Activated naive CD8-positive, alpha-beta T cell treated with anti-CD3 and anti-CD28 coated beads, Interleukin-2, amount 50 U/mL, for 24 hours (primary cell): Measurements from ENCODE around the gene C3orf85.
"Not testable (repeated sequence)": the region's sequence is repeated elsewhere in the genome, so short reads cannot be mapped to it uniquely, and the experiment has no call there.

ENCODE experiments used
- ATAC-seq: fragments of 150-1000 bp; cut with Tn5 transposase; one replicate; pipeline ENCODE4 v1.10.0; 2021
- DNase-seq: peaks from one replicate; pipeline ENCODE4 v3.0.0; 2021
- H3K27ac Mint-ChIP-seq: one replicate; pipeline ENCODE4 v1.8.0; 2021; ENCODE audit warnings: mild to moderate bottlenecking, mixed read lengths
- H3K27me3 Mint-ChIP-seq: one replicate; pipeline ENCODE4 v1.8.0; 2021; ENCODE audit warnings: mixed read lengths
- H3K36me3 Mint-ChIP-seq: one replicate; pipeline ENCODE4 v1.8.0; 2021; ENCODE audit warnings: low read depth, mixed read lengths
- H3K4me1 Mint-ChIP-seq: one replicate; pipeline ENCODE4 v1.8.0; 2021; ENCODE audit warnings: mixed read lengths
- H3K4me3 Mint-ChIP-seq: one replicate; pipeline ENCODE4 v1.8.0; 2021; ENCODE audit warnings: mild to moderate bottlenecking, moderate library complexity, mixed read lengths
- H3K9me3 Mint-ChIP-seq: one replicate; pipeline ENCODE4 v1.8.0; 2021; ENCODE audit warnings: mixed read lengths

The C3orf85 gene

DNA sequence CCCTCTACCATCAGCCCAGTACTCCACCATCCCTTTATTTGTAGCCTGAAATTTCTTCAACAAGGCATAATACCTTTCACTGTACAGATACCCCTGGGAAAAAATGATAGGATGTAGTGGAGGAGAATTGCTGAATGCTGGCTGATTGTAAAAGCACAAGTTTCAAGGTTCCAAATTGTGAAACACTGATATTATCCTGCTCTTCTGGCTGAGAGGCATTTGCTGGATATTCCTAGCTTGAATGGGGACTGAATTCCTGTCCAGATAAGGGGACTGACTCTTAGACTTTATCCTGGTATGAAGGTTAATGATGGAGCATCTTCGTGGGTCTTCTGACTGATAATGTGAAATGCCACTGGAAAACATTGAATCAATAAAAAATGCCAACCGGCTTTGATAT, 9.0 kb upstream of the C3orf85 start:
- no peak overlapping the region for H3K4me3 Mint-ChIP-seq
- H3K27ac Mint-ChIP-seq, result no peak overlapping the region
- H3K4me1 Mint-ChIP-seq, result no peaks in the 10 kb centered on the region
- DNase-seq, result no peak
- H3K36me3 Mint-ChIP-seq, result no peaks in the 10 kb centered on the region
- H3K9me3 Mint-ChIP-seq, result peaks cover 5% of the 10 kb centered on the region
- ATAC-seq, result no peak
- no peaks in the 10 kb centered on the region for H3K27me3 Mint-ChIP-seq

DNA sequence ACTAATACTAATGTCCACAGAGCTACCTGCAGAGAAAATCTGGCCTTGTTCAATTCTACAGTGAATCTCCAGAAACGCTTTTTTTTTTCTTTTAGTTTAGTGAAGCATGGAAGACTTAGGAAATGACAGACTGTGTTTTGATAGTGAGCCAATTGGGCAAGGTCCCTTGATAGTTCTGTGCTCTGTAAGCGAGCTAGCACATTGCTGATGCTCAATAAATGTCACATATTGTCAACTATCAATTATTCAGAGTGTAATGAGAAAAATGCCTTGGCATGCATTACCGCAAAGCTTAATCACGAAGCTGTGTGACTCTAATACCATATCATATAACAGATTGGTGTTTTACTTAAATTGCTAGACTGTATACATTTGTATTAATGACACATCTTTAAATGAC, 5.2 kb upstream of the C3orf85 start:
- H3K27ac Mint-ChIP-seq, result no peak overlapping the region
- H3K27me3 Mint-ChIP-seq, result no peaks in the 10 kb centered on the region
- H3K4me1 Mint-ChIP-seq, result no peaks in the 10 kb centered on the region
- DNase-seq, result no peak
- no peak overlapping the region for H3K4me3 Mint-ChIP-seq
- H3K9me3 Mint-ChIP-seq, result no peaks in the 10 kb centered on the region
- ATAC-seq, result no peak
- no peaks in the 10 kb centered on the region for H3K36me3 Mint-ChIP-seq

DNA sequence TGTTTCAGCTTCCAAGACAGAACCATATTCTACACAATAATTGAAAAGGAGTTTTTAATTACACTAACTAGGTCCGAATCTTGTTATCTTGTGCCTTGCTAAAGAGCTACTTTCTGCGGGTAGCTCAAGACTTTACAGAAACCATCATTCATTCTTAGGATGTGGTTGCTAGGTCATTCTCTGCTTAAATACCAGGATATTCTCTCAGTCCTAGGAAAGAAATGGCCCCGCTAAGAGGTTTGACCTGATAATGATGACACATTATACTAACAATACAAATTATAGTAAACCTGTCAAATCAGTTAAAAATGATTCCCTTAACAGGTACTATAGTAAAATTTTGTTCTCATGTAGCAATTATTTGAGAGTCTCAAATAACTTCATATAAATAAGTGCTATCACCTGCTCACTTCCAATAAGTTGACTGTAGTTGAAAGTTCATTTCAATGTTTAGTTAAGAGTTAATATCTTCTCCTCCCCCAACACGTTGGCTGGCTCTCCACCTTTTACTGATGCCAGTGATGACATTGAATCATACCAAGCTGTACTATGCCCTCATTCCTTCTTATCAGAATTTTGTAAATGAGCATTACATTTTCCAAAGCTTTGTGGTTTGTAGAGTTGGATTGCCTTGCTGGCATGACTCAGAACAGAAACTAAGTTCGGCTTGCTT, 3.6 kb upstream of the C3orf85 start:
- no peak overlapping the region for H3K27ac Mint-ChIP-seq
- ATAC-seq (no peak), DNase-seq (no peak)
- no peak overlapping the region for H3K4me3 Mint-ChIP-seq
- no peaks in the 10 kb centered on the region for H3K27me3 Mint-ChIP-seq
- H3K36me3 Mint-ChIP-seq, result no peaks in the 10 kb centered on the region
- no peaks in the 10 kb centered on the region for H3K9me3 Mint-ChIP-seq
- no peaks in the 10 kb centered on the region for H3K4me1 Mint-ChIP-seq

DNA sequence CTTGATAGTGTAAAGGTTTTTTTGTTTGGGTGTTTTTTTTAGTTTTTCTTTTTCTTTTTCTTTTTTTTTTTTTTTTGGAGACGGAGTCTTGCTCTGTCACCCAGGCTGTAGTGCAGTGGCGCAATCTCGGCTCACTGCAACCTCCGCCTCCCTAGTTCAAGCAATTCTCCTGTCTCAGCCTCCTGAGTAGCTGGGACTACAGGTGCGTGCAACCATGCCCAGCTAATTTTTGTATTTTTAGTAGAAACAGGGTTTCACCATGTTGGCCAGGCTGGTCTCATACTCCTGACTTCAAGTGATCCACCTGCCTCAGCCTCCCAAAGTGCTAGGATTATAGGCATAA, 3.1 kb upstream of the C3orf85 start:
- not testable (repeated sequence) for H3K4me1 Mint-ChIP-seq, H3K9me3 Mint-ChIP-seq, DNase-seq

DNA sequence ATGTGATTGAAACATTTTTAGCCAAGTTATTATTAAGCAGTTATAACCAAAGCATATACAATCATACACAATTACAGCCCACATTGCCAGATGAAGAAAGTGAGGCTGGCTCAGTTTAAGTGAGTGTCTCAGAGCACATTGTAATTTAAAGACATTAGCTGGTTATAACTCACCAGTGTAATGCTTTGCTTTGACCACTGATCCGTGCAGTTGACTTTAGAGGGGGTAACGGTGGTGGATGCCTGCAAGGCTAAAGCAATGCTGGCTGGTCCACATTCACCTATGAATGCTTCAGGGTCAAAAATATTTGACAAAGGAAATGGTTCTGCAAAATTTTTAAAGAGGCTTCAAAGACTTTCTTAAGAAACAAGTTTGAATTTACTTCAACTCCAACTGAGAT, 1.2 kb downstream of the C3orf85 start:
- DNase-seq, result no peak
- H3K36me3 Mint-ChIP-seq, result no peaks in the 10 kb centered on the region
- H3K27me3 Mint-ChIP-seq, result no peaks in the 10 kb centered on the region
- no peak overlapping the region for H3K27ac Mint-ChIP-seq
- H3K9me3 Mint-ChIP-seq, result no peaks in the 10 kb centered on the region
- no peak for ATAC-seq
- H3K4me3 Mint-ChIP-seq, result no peak overlapping the region
- H3K4me1 Mint-ChIP-seq, result no peaks in the 10 kb centered on the region

More for the DNA sequence above, 3.1 kb upstream of the C3orf85 start:
- not testable (repeated sequence) for H3K4me3 Mint-ChIP-seq, H3K36me3 Mint-ChIP-seq, H3K27ac Mint-ChIP-seq, H3K27me3 Mint-ChIP-seq, ATAC-seq

DNA sequence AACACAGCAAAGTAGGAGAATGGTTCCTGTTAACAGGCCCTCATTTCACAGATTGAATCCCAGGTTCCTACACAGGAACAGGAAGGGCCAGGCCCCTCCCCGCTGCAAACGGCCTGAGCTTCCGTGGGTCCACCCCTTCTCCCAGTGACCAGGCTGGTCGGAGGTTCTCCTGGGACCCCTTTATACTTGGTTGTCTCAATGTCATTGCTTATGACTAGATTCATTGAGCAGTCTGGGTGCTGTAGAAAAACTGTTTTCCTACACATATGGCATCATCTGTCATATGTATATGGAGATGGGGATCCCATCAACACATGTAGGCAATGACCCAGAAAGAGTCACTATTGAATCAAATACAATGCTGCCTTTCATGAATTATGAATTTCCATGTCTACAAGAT, 3.8 kb downstream of the C3orf85 start:
- Mint-ChIP-seq H3K4me1 (no peaks in the 10 kb centered on the region), H3K27ac (no peak overlapping the region), H3K4me3 (no peak overlapping the region), H3K9me3 (peaks cover 4% of the 10 kb centered on the region), H3K27me3 (peaks cover 3% of the 10 kb centered on the region), H3K36me3 (no peaks in the 10 kb centered on the region)
- ATAC-seq, result no peak
- no peak for DNase-seq

DNA sequence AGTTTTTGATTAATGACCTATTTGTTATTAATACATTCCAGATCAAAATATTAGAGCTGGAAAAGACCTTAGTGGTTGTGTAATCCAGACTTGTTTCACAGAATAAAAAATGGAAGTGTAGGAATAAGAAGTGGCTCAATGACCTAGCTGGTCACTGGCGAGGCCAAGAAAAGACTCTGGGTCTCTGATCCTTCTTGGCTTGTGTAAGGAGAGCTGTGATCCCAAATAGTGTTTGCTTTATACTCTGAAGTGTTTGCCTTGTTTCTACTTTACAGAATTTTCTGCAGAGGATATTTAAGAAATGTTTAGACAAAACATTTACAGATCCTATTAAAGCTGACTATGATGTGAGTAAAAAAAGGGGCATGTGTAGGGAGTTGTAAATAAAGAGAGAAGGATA, 7.1 kb downstream of the C3orf85 start:
- H3K36me3 Mint-ChIP-seq, result no peaks in the 10 kb centered on the region
- H3K9me3 Mint-ChIP-seq, result peaks cover 5% of the 10 kb centered on the region
- no peaks in the 10 kb centered on the region for H3K4me1 Mint-ChIP-seq
- H3K27ac Mint-ChIP-seq, result no peak overlapping the region
- no peak overlapping the region for H3K4me3 Mint-ChIP-seq
- no peak for ATAC-seq
- DNase-seq, result no peak
- H3K27me3 Mint-ChIP-seq, result peaks cover 3% of the 10 kb centered on the region

DNA sequence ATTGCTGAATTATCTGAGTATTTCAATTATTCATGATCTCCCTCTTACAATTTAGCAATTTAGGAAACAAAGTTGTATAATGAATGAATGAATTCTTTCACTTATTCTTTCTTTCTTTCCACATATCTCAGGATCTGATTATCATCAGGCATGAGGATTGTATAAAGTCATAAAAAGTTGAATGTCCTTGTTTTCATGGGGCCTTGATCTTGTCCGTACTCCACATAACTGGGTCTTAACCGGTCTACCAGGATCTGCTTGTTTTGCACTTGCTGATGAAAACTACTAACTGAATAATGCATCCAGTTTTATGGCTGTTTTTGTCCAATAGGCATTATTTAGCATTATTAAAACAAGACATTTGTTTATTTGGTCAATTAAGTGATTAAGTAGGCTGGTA, 12.6 kb downstream of the C3orf85 start:
- no peaks in the 10 kb centered on the region for H3K4me1 Mint-ChIP-seq
- no peak for DNase-seq
- ATAC-seq, result no peak
- peaks cover 3% of the 10 kb centered on the region for H3K27me3 Mint-ChIP-seq
- H3K4me3 Mint-ChIP-seq, result no peak overlapping the region
- no peaks in the 10 kb centered on the region for H3K36me3 Mint-ChIP-seq
- no peak overlapping the region for H3K27ac Mint-ChIP-seq
- H3K9me3 Mint-ChIP-seq, result peaks cover 5% of the 10 kb centered on the region

DNA sequence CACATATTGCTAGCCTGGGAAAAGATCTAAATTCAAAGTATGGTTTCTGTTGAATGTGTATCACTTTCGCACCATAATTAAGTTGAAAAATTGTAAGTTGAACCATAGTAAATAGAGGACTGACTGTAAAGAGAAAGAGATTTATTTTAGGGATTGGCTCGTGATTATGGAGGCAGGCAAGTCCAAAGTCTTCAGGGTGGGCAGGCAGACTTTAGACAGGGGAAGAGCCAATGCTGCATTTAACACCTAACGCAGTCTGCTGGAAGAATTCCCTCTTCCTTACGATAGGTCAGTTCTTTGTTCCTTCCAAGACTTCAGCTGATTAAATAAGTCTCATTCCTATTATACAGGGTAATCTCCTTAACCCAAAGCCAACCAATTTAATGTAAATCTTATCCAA, 15.8 kb downstream of the C3orf85 start:
- DNase-seq, result no peak
- no peaks in the 10 kb centered on the region for H3K4me1 Mint-ChIP-seq
- peaks cover 3% of the 10 kb centered on the region for H3K27me3 Mint-ChIP-seq
- no peak overlapping the region for H3K4me3 Mint-ChIP-seq
- H3K9me3 Mint-ChIP-seq, result no peaks in the 10 kb centered on the region
- no peaks in the 10 kb centered on the region for H3K36me3 Mint-ChIP-seq
- ATAC-seq, result no peak
- no peak overlapping the region for H3K27ac Mint-ChIP-seq

DNA sequence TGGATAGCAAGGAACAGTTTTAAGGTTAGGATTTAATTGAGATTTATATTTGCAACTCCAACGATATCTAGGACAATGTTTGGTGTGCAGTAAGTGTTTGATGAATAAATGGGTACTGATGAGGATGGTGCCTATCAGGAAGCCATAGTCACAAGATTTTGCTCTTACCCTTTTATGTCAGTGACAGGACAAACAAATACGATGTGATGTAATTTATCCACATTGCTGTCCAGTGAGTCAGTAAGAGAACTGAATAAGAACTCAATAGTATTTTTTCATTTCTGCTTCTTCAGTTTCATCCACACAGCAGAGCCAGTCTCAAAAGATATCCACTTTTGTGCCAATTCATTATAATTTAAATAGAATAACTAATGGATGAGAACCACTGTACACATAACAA, 18.5 kb downstream of the C3orf85 start:
- DNase-seq, result no peak
- H3K36me3 Mint-ChIP-seq, result no peaks in the 10 kb centered on the region
- H3K4me1 Mint-ChIP-seq, result no peaks in the 10 kb centered on the region
- no peak overlapping the region for H3K27ac Mint-ChIP-seq
- H3K9me3 Mint-ChIP-seq, result peaks cover 1% of the 10 kb centered on the region
- H3K4me3 Mint-ChIP-seq, result no peak overlapping the region
- no peak for ATAC-seq
- H3K27me3 Mint-ChIP-seq, result peaks cover 3% of the 10 kb centered on the region

DNA sequence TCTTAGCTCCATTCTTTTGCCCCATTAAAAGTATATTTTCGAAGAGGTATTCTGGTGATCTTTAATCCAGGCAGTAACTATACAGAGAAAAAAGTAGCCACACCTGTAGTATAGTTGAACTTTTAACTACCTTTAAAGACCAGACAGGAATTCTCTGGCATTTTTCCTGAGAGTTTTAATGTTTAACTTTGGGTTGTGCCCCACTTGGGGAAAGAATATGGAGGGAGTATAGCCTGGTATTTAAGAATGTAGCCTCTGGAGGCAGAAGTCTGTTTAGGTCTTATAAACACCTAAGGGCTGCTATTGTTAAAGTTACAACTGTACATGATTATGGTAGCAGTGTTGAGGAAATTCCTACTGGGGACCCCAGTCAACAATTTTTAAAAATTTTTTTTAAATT, 19.3 kb downstream of the C3orf85 start:
- Mint-ChIP-seq H3K4me3 (no peak overlapping the region), H3K9me3 (peaks cover 4% of the 10 kb centered on the region), H3K4me1 (no peaks in the 10 kb centered on the region), H3K27ac (no peak overlapping the region), H3K36me3 (no peaks in the 10 kb centered on the region), H3K27me3 (peaks cover 3% of the 10 kb centered on the region)
- no peak for DNase-seq
- no peak for ATAC-seq

DNA sequence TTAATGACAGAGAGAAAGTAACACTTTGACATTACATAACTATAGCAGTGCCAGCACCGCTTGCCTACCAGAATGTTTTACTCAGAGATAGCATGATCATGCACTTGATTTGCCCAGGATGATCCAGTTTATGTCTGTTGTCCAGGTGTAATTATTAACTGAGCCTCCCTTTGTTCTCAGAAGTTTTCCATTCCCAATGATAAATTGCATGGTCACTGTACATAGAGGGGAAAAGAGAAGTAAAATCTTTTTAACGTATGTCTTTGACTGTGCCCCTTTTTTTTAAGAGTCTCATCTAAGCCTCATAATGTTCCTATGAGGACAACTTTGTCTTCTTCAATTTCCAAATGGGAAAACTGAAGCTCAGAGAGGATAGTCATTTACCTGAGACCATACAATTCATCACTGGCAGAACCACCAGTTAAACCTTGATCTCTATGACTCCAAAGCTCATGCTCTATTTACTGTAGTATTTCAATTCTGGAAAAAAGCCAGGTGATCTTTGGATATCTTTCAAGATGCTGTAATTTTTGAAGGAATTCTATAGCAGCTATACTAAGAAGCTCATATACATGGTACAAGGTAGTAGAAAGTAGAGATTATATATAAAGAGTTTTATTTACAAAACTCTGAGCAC, 25.1 kb downstream of the C3orf85 start:
- DNase-seq, result no peak
- no peak for ATAC-seq
- Mint-ChIP-seq H3K4me1 (no peaks in the 10 kb centered on the region), H3K4me3 (no peak overlapping the region), H3K36me3 (no peaks in the 10 kb centered on the region), H3K27ac (no peak overlapping the region), H3K27me3 (peaks cover 2% of the 10 kb centered on the region), H3K9me3 (peaks cover 4% of the 10 kb centered on the region)

DNA sequence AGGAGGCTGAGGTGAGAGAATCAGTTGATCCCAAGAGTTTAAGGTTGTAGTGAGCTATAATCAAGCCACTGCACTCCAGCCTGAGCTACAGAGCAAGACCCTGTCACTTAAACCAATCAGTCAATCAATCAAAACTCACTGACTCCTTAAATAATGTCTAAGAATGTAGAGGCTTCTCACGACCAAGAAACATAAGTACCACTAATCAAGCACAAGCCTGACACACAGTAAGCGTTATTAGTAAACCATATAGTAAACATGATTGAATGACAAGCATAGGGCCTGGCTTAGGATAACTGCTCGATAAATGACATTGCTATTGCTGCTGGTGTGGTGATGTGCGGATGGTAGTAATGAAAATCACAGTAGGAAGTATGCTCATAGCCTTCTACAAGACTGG, 29.4 kb downstream of the C3orf85 start:
- Mint-ChIP-seq H3K9me3 (no peaks in the 10 kb centered on the region), H3K27me3 (peaks cover 2% of the 10 kb centered on the region), H3K36me3 (no peaks in the 10 kb centered on the region), H3K27ac (no peak overlapping the region), H3K4me1 (no peaks in the 10 kb centered on the region), H3K4me3 (no peak overlapping the region)
- no peak for ATAC-seq
- no peak for DNase-seq

DNA sequence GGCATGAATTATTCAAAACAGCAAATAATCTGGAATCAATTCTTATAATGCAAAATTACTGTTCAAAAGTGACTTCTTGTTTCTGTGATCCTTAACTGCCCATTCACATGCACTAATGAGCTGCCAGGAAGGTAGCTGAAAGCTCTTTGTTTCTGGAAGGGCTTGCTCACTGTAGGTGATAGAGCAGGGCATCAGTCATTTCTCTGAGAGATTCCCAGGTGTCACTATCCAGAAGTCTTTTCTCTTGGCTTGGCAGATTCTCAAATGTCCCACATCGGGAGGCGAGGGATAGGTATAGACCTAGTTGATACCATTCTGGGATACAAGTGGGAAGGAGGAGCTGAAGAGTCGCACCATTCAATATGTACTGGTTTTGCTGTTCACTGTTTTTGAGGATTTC, 35.0 kb downstream of the C3orf85 start:
- no peaks in the 10 kb centered on the region for H3K27me3 Mint-ChIP-seq
- ATAC-seq, result no peak
- H3K4me1 Mint-ChIP-seq, result no peaks in the 10 kb centered on the region
- no peaks in the 10 kb centered on the region for H3K36me3 Mint-ChIP-seq
- no peak overlapping the region for H3K4me3 Mint-ChIP-seq
- no peak overlapping the region for H3K27ac Mint-ChIP-seq
- no peak for DNase-seq
- no peaks in the 10 kb centered on the region for H3K9me3 Mint-ChIP-seq

DNA sequence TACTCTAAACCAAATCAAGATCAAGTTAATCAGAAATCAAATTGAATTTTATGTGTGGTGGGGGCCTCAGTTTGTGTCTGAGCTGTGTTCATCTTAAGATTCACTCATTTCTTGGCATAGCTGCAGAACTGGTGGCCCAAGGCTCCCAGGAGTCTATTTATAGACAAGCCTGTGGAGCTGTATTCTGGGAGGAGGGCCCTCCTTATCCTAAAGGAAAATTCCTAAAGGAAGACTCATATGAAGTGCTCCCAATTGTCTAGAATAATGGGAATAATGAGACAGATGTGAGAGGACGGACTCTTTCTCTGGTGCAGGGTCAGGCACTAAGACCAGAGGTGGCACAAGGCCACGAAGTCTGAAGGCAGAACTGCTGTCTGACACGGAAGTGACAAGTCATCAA, 38.9 kb downstream of the C3orf85 start:
- no peak overlapping the region for H3K27ac Mint-ChIP-seq

DNA sequence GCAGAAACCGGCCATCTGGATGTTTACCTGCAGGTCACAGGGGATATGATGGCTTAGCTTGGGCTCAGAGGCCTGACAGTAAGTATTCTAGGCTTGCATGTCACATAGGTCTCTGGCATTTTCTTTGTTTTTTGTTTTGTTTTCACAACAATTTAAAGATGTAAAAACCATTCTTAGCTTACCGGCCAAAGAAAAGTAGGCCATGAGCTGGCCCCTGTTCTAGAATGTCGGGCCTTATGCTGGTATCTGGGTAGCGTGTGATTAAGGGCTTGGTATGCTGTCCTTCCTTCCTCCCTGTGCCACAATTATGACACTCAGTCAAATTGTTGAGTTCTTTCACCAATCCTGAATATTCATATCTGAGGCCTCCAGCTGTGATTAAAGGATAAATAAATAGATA, 40.2 kb downstream of the C3orf85 start:
- Mint-ChIP-seq H3K4me1 (no peaks in the 10 kb centered on the region), H3K27me3 (no peaks in the 10 kb centered on the region), H3K4me3 (no peak overlapping the region), H3K36me3 (no peaks in the 10 kb centered on the region), H3K9me3 (no peaks in the 10 kb centered on the region), H3K27ac (no peak overlapping the region)
- DNase-seq, result no peak
- ATAC-seq, result no peak

More for the DNA sequence above, 38.9 kb downstream of the C3orf85 start:
- ATAC-seq (no peak), DNase-seq (no peak)
- no peaks in the 10 kb centered on the region for H3K36me3 Mint-ChIP-seq
- no peaks in the 10 kb centered on the region for H3K9me3 Mint-ChIP-seq
- no peaks in the 10 kb centered on the region for H3K4me1 Mint-ChIP-seq
- no peaks in the 10 kb centered on the region for H3K27me3 Mint-ChIP-seq
- H3K4me3 Mint-ChIP-seq, result no peak overlapping the region
